HG02938 (cell line): Measurements from ENCODE around the gene WASF3.

Source experiments
- ATAC-seq: cut with Tn5 transposase; IDR thresholded peaks from one replicate; pipeline ENCODE4 v1.9.1; 2021; ENCODE audit warnings: mild to moderate bottlenecking, moderate library complexity; ENCODE audit not compliant: unreplicated experiment

The WASF3 gene

GRCh38 chr13:26541678-26542568 lies 15.6 kb upstream of the WASF3 start:
- no peak for ATAC-seq

- ATAC-seq, result no peak
Observed at GRCh38 chr13:26544707-26545106, 12.8 kb upstream of the WASF3 start.

- no peak for ATAC-seq
Observed at GRCh38 chr13:26548205-26548765, 9.2 kb upstream of the WASF3 start.

- ATAC-seq, result no peak
Observed at GRCh38 chr13:26549713-26550112, 7.8 kb upstream of the WASF3 start.

- ATAC-seq, result no peak
Observed at GRCh38 chr13:26551255-26551860, 6.1 kb upstream of the WASF3 start.

GRCh38 chr13:26555413-26555812 lies 2.1 kb upstream of the WASF3 start:
- ATAC-seq, result no peak

- peak; percentile 28 for ATAC-seq
Observed at GRCh38 chr13:26557051-26557392, 461 bp upstream of the WASF3 start.

GRCh38 chr13:26558074-26558805 lies 757 bp downstream of the WASF3 start:
- no peak for ATAC-seq

GRCh38 chr13:26558987-26559386 lies 1.5 kb downstream of the WASF3 start:
- no peak for ATAC-seq

- no peak for ATAC-seq
Observed at GRCh38 chr13:26560456-26560855, 3.0 kb downstream of the WASF3 start.

GRCh38 chr13:26561067-26561466 lies 3.6 kb downstream of the WASF3 start:
- no peak for ATAC-seq

- no peak for ATAC-seq
Observed at GRCh38 chr13:26561651-26562511, 4.4 kb downstream of the WASF3 start.

- no peak for ATAC-seq
Observed at GRCh38 chr13:26562512-26562890, 5.0 kb downstream of the WASF3 start.

GRCh38 chr13:26563713-26564112 lies 6.2 kb downstream of the WASF3 start:
- ATAC-seq, result no peak

GRCh38 chr13:26568132-26568815 lies 10.8 kb downstream of the WASF3 start:
- no peak for ATAC-seq

- ATAC-seq, result no peak
Observed at GRCh38 chr13:26571518-26571917, 14.0 kb downstream of the WASF3 start.

- ATAC-seq, result no peak
Observed at GRCh38 chr13:26575244-26575643, 17.8 kb downstream of the WASF3 start.

- no peak for ATAC-seq
Observed at GRCh38 chr13:26579580-26579979, 22.1 kb downstream of the WASF3 start.

GRCh38 chr13:26583662-26584061 lies 26.2 kb downstream of the WASF3 start:
- ATAC-seq, result no peak

- no peak for ATAC-seq
Observed at GRCh38 chr13:26584713-26585112, 27.2 kb downstream of the WASF3 start.
